Stimulated activated memory B cell treated with anti-CD40 and anti-IgM and Interleukin-4, amounts not matched to agents 10 μg/mL and 1 μg/mL and 100 μg/mL, for 72 hours (primary cell): ENCODE data around the gene KIF3A.
"Not testable (repeated sequence)": the region's sequence is repeated elsewhere in the genome, so short reads cannot be mapped to it uniquely, and the experiment has no call there.

Experiments used
- ATAC-seq: fragments of 150-1000 bp; cut with Tn5 transposase; 2 replicates; pipeline ENCODE4 v1.10.0; 2021
- H3K27ac Mint-ChIP-seq: one replicate; pipeline ENCODE4 v1.8.0; 2022; ENCODE audit warnings: mild to moderate bottlenecking, mixed read lengths
- H3K27me3 Mint-ChIP-seq: one replicate; pipeline ENCODE4 v1.8.0; 2022; ENCODE audit warnings: mixed read lengths
- H3K36me3 Mint-ChIP-seq: one replicate; pipeline ENCODE4 v1.8.0; 2022; ENCODE audit warnings: mixed read lengths
- H3K4me1 Mint-ChIP-seq: one replicate; pipeline ENCODE4 v1.8.0; 2022; ENCODE audit warnings: mixed read lengths
- H3K4me3 Mint-ChIP-seq: one replicate; pipeline ENCODE4 v1.8.0; 2022; ENCODE audit warnings: mild to moderate bottlenecking, moderate library complexity, mixed read lengths
- H3K9me3 Mint-ChIP-seq: one replicate; pipeline ENCODE4 v1.8.0; 2022; ENCODE audit warnings: mixed read lengths

KIF3A gene

DNA sequence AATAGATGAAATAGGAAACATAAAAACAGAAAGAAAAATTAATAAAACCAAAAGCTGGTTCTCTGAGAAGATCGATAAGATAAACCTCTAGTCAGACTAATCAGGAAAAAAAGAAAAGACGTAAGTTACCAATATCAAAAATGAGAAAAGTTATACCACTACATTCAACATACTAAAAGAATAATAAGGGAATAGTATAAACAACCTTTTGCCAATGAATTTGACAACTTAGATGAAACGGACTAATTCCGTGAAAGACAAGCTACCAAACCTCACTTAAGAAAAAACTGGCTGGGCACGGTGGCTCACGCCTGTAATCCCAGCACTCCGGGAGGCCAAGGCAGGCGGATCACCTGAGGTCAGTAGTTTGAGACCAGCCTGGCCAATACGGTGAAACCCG lies 7.5 kb downstream of the KIF3A start:
- Mint-ChIP-seq H3K27me3 (no peaks in the 10 kb centered on the region), H3K36me3 (peaks cover 46% of the 10 kb centered on the region), H3K9me3 (no peaks in the 10 kb centered on the region), H3K4me3 (no peak overlapping the region), H3K4me1 (peaks cover 12% of the 10 kb centered on the region), H3K27ac (no peak overlapping the region)
- no peak for ATAC-seq

DNA sequence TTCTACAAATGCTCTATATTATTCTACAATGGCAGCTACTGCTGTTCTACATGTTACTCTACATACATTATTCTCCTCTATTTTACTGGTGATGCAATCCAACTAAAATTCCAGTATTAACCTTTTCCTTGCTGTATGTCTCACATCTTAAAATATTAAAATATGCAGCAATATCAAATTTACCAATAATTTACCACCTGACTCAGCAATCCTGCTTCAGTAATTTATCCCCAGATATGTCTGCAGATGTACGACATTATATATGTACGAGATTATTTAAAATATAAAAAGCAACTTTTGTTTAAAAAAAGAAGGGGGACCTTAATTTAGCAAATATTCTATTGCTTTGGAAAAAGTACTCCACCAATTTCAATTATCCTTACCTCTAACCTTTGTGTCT lies 11.6 kb downstream of the KIF3A start:
- peaks cover 16% of the 10 kb centered on the region for H3K4me1 Mint-ChIP-seq

GRCh38 chr5:132718544-132719312 lies 18.6 kb downstream of the KIF3A start:
- no peaks in the 10 kb centered on the region for H3K9me3 Mint-ChIP-seq
- no peak for ATAC-seq
- no peak overlapping the region for H3K27ac Mint-ChIP-seq
- no peak overlapping the region for H3K4me3 Mint-ChIP-seq
- peaks cover 35% of the 10 kb centered on the region for H3K36me3 Mint-ChIP-seq
- H3K27me3 Mint-ChIP-seq, result no peaks in the 10 kb centered on the region
- peaks cover 6% of the 10 kb centered on the region for H3K4me1 Mint-ChIP-seq

More for the DNA sequence above, 11.6 kb downstream of the KIF3A start:
- no peak for ATAC-seq
- H3K36me3 Mint-ChIP-seq, result peaks cover 58% of the 10 kb centered on the region
- H3K9me3 Mint-ChIP-seq, result no peaks in the 10 kb centered on the region
- no peaks in the 10 kb centered on the region for H3K27me3 Mint-ChIP-seq
- no peak overlapping the region for H3K27ac Mint-ChIP-seq
- H3K4me3 Mint-ChIP-seq, result no peak overlapping the region

DNA sequence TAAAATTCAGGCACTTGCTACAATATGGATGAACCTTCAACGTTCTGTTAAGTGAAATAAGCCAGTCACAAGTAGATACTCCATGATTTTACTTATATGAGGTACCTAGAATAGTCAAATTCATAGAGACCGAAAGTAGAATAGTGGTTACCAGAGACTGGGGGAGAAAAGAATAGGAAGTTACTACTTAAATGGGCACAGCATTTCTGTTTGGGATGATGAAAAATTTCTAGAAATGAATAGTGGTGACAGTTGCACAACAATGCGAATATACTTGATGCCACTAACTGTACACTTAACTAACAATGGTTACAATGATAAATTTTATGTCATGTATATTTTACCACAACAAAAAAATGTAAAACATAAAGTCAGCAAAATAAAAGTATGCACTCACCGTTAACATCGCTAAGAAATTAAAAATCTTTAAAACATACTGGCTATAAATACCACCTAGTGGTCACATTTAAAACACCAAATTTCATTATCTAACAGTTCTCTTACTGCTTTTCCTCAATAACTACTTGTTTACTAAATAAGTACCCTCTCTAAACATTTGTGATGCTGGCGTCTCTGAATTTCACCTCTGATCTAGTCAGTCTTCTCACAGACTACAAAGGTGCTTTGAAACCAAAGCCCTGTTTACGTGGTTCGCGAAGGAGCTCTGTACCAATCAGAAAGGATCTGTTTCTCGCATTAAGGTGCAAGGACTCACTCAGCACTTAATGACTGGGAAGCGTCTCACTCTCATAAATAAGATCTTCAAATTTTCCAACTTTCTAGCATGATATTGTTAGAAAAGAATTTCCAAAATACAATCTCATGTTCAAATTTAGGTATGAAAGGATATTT lies 22.7 kb downstream of the KIF3A start:
- H3K4me3 Mint-ChIP-seq, result no peak overlapping the region
- H3K9me3 Mint-ChIP-seq, result no peaks in the 10 kb centered on the region
- ATAC-seq, result no peak
- H3K4me1 Mint-ChIP-seq, result no peaks in the 10 kb centered on the region
- peaks cover 33% of the 10 kb centered on the region for H3K36me3 Mint-ChIP-seq
- no peak overlapping the region for H3K27ac Mint-ChIP-seq
- no peaks in the 10 kb centered on the region for H3K27me3 Mint-ChIP-seq

DNA sequence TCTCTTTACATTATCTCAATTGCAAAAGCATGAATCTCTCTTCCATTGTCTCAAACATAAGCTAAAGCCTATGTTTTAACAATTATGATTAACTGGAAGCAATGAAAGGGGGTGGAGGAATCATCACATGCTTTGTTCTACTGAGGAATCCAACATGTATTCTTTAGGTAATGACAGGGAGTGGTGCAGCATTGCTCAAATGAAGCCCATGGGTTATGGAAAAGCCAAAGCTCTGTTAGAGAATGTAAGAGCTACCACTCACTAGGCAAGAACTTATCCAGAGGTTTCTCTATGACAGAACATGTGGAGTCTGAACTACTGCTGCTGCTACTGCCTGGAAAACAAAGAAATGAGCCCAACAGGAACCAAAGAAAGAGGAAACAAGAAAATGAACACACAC lies 28.7 kb downstream of the KIF3A start:
- Mint-ChIP-seq H3K9me3 (no peaks in the 10 kb centered on the region), H3K4me1 (no peaks in the 10 kb centered on the region), H3K4me3 (no peak overlapping the region), H3K27ac (no peak overlapping the region), H3K27me3 (no peaks in the 10 kb centered on the region), H3K36me3 (peaks cover 18% of the 10 kb centered on the region)
- ATAC-seq, result no peak

- Mint-ChIP-seq H3K36me3 (peaks cover 36% of the 10 kb centered on the region), H3K9me3 (no peaks in the 10 kb centered on the region), H3K27me3 (no peaks in the 10 kb centered on the region), H3K4me1 (no peaks in the 10 kb centered on the region), H3K4me3 (no peak overlapping the region), H3K27ac (no peak overlapping the region)
- ATAC-seq, result no peak
These were observed 32.5 kb downstream of the KIF3A start for GRCh38 chr5:132704875-132705274.

DNA sequence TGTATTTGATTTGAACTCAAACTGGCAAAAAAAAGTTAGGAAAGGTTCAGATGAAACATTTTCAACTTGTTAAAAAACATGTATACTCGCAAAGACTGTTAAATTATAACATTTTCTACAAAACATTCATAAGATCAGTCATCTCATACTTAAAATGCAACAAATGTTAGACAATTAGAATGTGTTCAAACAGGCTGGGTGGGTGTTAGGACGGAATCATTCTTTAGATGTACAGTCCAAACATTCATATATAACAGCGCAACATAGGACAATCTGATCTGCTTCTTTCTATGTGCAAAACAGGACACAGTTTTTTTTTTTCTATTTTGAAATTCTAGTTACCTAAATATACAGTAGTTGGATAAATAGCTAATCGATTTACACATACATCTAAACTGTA lies 41.4 kb downstream of the KIF3A start:
- no peaks in the 10 kb centered on the region for H3K27me3 Mint-ChIP-seq
- peaks cover 42% of the 10 kb centered on the region for H3K36me3 Mint-ChIP-seq
- no peak overlapping the region for H3K27ac Mint-ChIP-seq
- H3K4me1 Mint-ChIP-seq, result no peaks in the 10 kb centered on the region
- H3K4me3 Mint-ChIP-seq, result no peak overlapping the region
- H3K9me3 Mint-ChIP-seq, result peaks cover 3% of the 10 kb centered on the region
- no peak for ATAC-seq

DNA sequence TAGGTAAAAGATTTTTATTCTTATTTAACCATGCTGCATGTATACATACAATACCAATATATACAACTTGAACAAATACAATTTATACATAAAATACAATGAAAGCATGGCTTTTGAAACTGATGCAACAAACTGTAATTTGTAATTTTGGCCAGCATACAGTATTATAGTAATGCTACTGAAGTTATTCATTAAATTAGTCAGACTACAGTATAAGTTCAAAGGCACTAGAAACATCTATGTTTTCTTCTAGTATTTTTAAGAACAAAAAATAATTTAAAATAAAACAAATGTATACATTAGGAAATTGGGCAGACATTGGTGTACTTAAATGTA lies 44.7 kb downstream of the KIF3A start:
- H3K36me3 Mint-ChIP-seq, result peaks cover 16% of the 10 kb centered on the region
- H3K4me3 Mint-ChIP-seq, result no peak overlapping the region
- no peak for ATAC-seq
- no peaks in the 10 kb centered on the region for H3K27me3 Mint-ChIP-seq
- H3K27ac Mint-ChIP-seq, result no peak overlapping the region
- H3K9me3 Mint-ChIP-seq, result peaks cover 3% of the 10 kb centered on the region
- peaks cover 6% of the 10 kb centered on the region for H3K4me1 Mint-ChIP-seq

- H3K9me3 Mint-ChIP-seq, H3K27me3 Mint-ChIP-seq, ATAC-seq, H3K27ac Mint-ChIP-seq, H3K4me1 Mint-ChIP-seq, H3K4me3 Mint-ChIP-seq: not testable (repeated sequence)
- peaks cover 12% of the 10 kb centered on the region for H3K36me3 Mint-ChIP-seq
These were observed 45.4 kb downstream of the KIF3A start for GRCh38 chr5:132691755-132692631.

GRCh38 chr5:132690156-132690555 lies 47.2 kb downstream of the KIF3A start:
- peaks cover 12% of the 10 kb centered on the region for H3K36me3 Mint-ChIP-seq
- no peak for ATAC-seq
- H3K27ac Mint-ChIP-seq, result no peak overlapping the region
- no peaks in the 10 kb centered on the region for H3K27me3 Mint-ChIP-seq
- no peak overlapping the region for H3K4me3 Mint-ChIP-seq
- peaks cover 3% of the 10 kb centered on the region for H3K9me3 Mint-ChIP-seq
- H3K4me1 Mint-ChIP-seq, result peaks cover 6% of the 10 kb centered on the region

GRCh38 chr5:132689513-132689912 lies 47.8 kb downstream of the KIF3A start:
- Mint-ChIP-seq H3K27ac (no peak overlapping the region), H3K9me3 (peaks cover 3% of the 10 kb centered on the region), H3K27me3 (no peaks in the 10 kb centered on the region), H3K4me1 (peaks cover 6% of the 10 kb centered on the region), H3K36me3 (peaks cover 12% of the 10 kb centered on the region), H3K4me3 (no peak overlapping the region)
- no peak for ATAC-seq

DNA sequence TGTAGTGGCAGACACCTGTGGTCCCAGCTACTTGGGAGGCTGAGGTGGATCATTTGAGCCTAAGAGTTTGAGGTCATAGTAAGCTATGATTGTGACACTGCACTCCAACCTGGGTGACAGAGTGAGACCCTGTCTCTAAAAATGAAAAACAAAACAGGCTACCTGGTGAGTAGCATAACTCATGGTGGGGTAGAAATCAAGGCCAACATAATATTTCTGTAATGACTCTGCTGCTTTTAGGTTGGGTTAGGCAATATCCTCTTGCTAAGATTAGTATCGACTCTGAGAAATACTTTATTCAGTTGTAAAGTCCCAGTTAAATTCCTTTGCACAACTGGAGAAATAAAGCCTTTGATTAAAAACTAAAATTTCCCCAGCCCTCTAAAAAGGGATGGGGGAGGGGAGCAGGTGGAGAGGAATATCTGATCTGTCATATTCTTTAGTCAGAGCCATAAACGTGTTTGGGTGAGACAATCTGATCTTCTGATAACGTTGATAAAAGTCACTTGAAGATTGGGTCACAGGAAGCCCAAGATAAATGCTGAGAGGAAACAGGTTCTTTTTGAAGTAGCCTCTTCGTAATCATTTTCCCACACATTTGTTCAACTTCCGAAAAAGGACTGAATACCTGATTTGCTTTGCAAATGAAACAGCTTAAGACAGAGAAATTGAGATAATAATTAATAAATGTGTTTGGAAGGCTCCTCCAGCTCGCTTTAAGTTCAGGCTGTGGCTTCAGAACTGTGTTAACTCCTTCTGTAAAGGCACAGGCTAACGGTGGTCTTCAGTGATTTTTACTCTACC lies 48.6 kb downstream of the KIF3A start:
- peaks cover 3% of the 10 kb centered on the region for H3K9me3 Mint-ChIP-seq
- no peak overlapping the region for H3K4me3 Mint-ChIP-seq
- peaks cover 6% of the 10 kb centered on the region for H3K4me1 Mint-ChIP-seq
- H3K27ac Mint-ChIP-seq, result no peak overlapping the region
- H3K27me3 Mint-ChIP-seq, result no peaks in the 10 kb centered on the region
- H3K36me3 Mint-ChIP-seq, result peaks cover 12% of the 10 kb centered on the region
- ATAC-seq, result no peak

DNA sequence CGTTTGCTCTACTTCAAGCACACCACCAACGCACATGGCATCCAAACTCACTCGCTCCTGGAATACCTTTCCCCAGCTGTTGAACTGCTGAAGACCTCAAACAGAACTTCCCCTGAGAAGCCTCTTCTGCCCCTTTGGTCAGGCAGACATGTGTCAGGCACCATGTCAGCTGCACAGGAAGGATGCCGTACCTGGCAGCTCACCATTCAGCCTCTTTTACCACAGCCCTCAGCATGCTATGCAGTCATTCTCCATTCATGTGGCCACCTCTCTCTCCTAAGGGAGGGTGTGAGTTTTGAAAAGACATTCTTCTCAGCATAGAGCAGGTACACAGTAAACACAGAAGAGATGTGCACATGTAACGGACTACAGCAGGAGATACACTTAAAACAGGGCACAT lies 49.4 kb downstream of the KIF3A start:
- H3K4me1 Mint-ChIP-seq, result peaks cover 6% of the 10 kb centered on the region
- no peak for ATAC-seq
- H3K27me3 Mint-ChIP-seq, result no peaks in the 10 kb centered on the region
- peaks cover 3% of the 10 kb centered on the region for H3K9me3 Mint-ChIP-seq
- no peak overlapping the region for H3K27ac Mint-ChIP-seq
- H3K4me3 Mint-ChIP-seq, result no peak overlapping the region
- H3K36me3 Mint-ChIP-seq, result peaks cover 12% of the 10 kb centered on the region

DNA sequence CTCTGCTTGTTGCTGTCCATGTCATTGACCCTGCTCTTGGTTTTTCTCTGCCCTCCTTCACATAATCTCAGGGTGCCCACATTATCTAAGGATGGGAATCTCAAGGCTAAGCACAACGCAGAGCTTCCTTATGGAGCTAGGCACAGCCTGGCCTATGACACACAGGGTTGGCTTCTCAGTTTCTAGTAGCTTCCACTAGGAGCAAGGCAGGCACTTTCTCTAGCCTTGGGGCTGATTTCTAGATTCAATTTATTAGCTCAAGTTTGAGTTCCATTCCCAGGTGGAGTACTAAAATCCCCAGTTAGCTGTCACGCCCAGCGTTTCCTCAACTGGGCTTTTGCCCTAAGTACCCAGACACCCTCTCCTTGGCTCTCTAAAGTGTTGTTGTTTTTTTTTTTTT lies 51.2 kb downstream of the KIF3A start:
- Mint-ChIP-seq H3K4me1 (peaks cover 12% of the 10 kb centered on the region), H3K36me3 (peaks cover 6% of the 10 kb centered on the region), H3K9me3 (no peaks in the 10 kb centered on the region), H3K27me3 (no peaks in the 10 kb centered on the region), H3K4me3 (no peak overlapping the region), H3K27ac (no peak overlapping the region)
- no peak for ATAC-seq
